ENCODE results near the gene GPR63.

Gene GPR63

GRCh38 chr6:96821034-96821433 is 16.2 kb downstream of the GPR63 start:
- DNase-seq (ENCODE audit: low spot score), result no peak
- no peak for FAIRE-seq

GRCh38 chr6:96816301-96816817 is 20.9 kb downstream of the GPR63 start:
- FAIRE-seq (no peak), DNase-seq (ENCODE audit: low spot score) (no peak)

- FAIRE-seq (no peak), DNase-seq (ENCODE audit: low spot score) (no peak)
Observed at GRCh38 chr6:96814625-96815024, 22.7 kb downstream of the GPR63 start.

- DNase-seq (ENCODE audit: low spot score) (no peak), FAIRE-seq (no peak)
Observed at GRCh38 chr6:96812077-96812703, 25.1 kb downstream of the GPR63 start.

- DNase-seq (ENCODE audit: low spot score) (no peak), FAIRE-seq (no peak)
Observed at GRCh38 chr6:96811670-96812069, 25.6 kb downstream of the GPR63 start.

- FAIRE-seq, result no peak
- no peak for DNase-seq (ENCODE audit: low spot score)
Observed at GRCh38 chr6:96811136-96811535, 26.1 kb downstream of the GPR63 start.

- DNase-seq (ENCODE audit: low spot score) (no peak), FAIRE-seq (no peak)
Observed at GRCh38 chr6:96809119-96809518, 28.2 kb downstream of the GPR63 start.

GRCh38 chr6:96803106-96803481 is 34.2 kb downstream of the GPR63 start:
- DNase-seq (ENCODE audit: low spot score), result no peak
- no peak for FAIRE-seq

GRCh38 chr6:96795481-96795880 is 41.8 kb downstream of the GPR63 start:
- DNase-seq (ENCODE audit: low spot score), result no peak
- FAIRE-seq, result no peak

GRCh38 chr6:96794980-96795379 is 42.3 kb downstream of the GPR63 start:
- DNase-seq (ENCODE audit: low spot score) (no peak), FAIRE-seq (no peak)

- DNase-seq (ENCODE audit: low spot score), result no peak
- FAIRE-seq, result no peak
Observed at GRCh38 chr6:96792561-96793190, 44.6 kb downstream of the GPR63 start.

- no peak for FAIRE-seq
- no peak for DNase-seq (ENCODE audit: low spot score)
Observed at GRCh38 chr6:96789871-96790270, 47.4 kb downstream of the GPR63 start.

- no peak for FAIRE-seq
Observed at GRCh38 chr6:96787846-96788580, 49.3 kb downstream of the GPR63 start.

GRCh38 chr6:96786336-96786735 is 50.9 kb downstream of the GPR63 start:
- FAIRE-seq, result no peak
- no peak for DNase-seq (ENCODE audit: low spot score)

More at GRCh38 chr6:96787846-96788580, 49.3 kb downstream of the GPR63 start:
- DNase-seq (ENCODE audit: low spot score), result no peak

GRCh38 chr6:96784650-96785049 is 52.6 kb downstream of the GPR63 start:
- FAIRE-seq (no peak), DNase-seq (ENCODE audit: low spot score) (no peak)

- no peak for DNase-seq (ENCODE audit: low spot score)
- FAIRE-seq, result no peak
Observed at GRCh38 chr6:96783307-96783706, 54.0 kb downstream of the GPR63 start.

GRCh38 chr6:96781557-96781956 is 55.7 kb downstream of the GPR63 start:
- DNase-seq (ENCODE audit: low spot score) (no peak), FAIRE-seq (no peak)

GRCh38 chr6:96777113-96777512 is 60.2 kb downstream of the GPR63 start:
- no peak for FAIRE-seq
- no peak for DNase-seq (ENCODE audit: low spot score)

GRCh38 chr6:96775727-96776400 is 61.4 kb downstream of the GPR63 start:
- DNase-seq (ENCODE audit: low spot score) (no peak), FAIRE-seq (no peak)

- DNase-seq (ENCODE audit: low spot score) (no peak), FAIRE-seq (no peak)
Observed at GRCh38 chr6:96766769-96767168, 70.5 kb downstream of the GPR63 start.

- DNase-seq (ENCODE audit: low spot score) (no peak), FAIRE-seq (no peak)
Observed at GRCh38 chr6:96762599-96762998, 74.7 kb downstream of the GPR63 start.

- FAIRE-seq (no peak), DNase-seq (ENCODE audit: low spot score) (no peak)
Observed at GRCh38 chr6:96761794-96762193, 75.5 kb downstream of the GPR63 start.

All from urothelium cell line (cell line).